NOMO-1 (cell line): ENCODE data around the gene CANT1.
"Not testable (repeated sequence)": the region's sequence is repeated elsewhere in the genome, so short reads cannot be mapped to it uniquely, and the experiment has no call there.

Source experiments
- DNase-seq, 2 experiments: peaks; one replicate each; lab custom pipeline; 2025; ENCODE audit not compliant: unreplicated experiment in 2 of 2; lab: John Stamatoyannopoulos, UW

CANT1 gene

DNA sequence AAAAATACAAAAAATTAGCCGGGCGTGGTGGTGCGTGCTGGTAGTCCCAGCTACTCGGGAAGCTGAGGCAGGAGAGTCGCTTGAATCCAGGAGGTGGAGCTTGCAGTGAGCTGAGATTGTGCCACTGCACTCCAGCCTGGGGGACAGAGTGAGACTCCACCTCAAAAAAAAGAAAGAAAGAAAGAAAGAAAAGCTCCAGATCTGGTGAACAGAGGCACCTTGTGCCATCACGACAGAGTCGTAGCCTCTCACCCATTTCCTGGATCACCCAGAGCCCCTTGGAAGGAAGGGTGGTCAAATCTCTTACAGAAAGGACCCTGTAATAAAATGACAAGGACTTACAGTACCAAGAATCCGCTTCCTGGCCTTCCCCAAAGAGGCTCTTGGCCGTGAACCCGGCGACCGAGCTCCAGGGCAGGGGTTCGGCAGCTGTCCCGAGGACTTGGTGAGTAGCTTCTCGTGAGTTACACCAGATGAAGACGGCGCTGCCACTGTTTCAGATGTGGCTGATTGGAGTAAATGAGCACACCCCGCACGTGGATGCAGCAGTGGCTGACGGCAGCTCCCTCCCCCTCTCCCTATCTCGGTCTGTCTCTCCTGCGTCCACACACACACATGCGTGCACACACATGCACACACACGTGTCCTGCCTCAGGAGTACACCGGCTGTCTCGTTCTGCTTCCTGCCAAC is 43.3 kb downstream of the CANT1 start:
- no peak for DNase-seq

DNA sequence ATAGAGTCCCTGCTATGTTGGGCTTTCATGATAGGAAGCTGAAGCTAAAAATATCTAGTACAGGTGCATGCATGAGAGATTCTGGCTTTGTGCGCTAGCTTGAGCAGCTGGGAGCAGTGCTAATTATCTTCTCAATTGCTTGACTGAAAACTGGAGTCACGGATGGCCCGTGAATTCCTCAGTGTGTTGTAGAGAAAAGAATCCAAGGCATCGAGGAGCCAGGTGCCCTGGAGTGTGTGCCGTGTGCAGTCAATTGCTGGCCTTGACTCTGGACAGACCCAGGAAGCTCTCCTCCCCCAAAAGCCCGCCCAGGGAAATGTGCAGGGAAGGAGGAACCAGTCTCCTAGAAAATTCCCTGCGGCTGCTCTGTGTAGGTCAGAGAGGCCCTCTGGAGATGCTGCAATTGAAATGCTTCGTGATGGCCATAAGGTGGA is 44.1 kb downstream of the CANT1 start:
- no peak for DNase-seq

DNA sequence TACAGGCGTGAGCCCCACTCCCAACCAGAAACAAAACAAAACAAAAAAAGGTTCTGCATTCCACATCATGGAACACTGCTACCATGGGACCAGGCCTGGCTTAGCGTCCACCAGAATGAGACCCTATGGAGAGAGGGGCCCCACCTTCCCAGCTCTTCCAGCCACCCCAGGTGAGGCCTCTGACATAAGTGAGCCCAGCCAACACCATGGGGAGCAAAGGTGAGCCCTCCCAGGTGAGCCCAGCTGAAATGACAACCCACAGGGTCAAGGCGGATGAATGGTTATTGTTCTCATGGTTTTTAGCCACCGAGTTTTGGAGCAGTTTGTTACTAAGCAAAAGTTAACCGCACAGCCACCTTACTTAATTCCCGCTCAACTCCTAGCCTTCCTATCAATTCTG is 46.2 kb downstream of the CANT1 start:
- no peak for DNase-seq

DNA sequence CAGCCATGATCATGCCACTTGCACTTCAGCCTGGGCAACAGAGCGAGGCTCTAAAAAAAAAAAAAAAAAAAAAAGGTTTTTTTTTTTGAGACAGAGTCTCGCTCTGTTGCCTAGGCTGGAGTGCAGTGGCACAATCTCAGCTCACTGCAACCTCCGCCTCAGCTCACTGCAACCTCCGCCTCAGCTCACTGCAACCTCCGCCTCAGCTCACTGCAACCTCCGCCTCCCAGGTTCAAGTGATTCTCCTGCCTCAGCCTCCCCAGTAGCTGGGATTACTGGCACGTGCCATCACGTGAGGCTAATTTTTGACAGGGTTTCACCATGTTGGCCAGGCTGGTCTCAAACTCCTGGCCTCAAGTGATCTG is 46.6 kb downstream of the CANT1 start:
- not testable (repeated sequence) for DNase-seq

DNA sequence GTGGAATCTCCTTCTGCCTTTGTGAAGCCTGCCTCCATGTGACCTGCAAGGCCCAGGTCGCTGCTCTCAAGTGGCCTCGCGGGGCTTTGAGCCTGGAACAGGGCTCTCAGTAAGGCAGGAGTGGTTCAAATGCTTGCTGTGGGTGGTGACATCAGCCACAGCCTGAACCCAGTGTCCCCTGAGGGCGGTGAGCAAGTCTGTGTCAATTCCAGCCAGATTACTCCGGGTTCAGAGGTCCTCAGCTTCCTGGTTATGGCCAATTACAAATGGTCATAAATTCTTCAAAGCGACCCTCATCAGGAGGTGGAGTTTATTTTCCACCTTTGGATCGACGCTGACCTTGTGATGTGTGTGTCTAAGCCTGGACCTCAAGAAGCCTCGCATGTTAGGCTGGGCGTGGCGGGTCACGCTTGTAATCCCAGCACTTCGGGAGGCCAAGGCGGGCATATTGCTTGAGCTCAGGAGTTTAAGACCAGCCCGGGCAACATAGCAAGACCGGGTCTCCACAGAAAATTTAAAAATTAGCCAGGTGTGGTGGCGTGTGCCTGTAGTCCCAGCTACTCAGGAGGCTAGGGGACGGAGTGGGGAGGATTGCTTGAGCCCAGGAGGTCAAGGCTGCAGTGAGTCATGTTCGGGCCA is 47.1 kb downstream of the CANT1 start:
- no peak for DNase-seq

DNA sequence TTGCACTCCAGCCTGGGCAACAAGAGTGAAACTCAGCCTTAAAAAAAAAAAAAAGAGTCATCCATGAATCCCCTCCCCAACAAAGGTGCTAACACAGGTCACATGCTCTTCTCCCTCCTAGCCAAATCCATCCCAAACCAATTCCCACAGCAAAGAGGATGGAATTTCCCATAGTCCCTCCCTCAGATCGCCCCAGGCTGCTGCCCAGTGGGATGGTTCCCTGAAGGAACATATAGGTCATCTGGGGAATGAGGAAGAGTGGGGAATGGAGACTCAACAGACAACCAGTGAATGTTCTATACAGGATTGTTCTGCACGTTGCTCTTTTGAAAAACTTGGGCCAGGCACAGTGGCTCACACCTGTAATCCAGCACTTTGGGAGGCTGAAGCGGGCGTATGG is 48.0 kb downstream of the CANT1 start:
- no peak for DNase-seq

DNA sequence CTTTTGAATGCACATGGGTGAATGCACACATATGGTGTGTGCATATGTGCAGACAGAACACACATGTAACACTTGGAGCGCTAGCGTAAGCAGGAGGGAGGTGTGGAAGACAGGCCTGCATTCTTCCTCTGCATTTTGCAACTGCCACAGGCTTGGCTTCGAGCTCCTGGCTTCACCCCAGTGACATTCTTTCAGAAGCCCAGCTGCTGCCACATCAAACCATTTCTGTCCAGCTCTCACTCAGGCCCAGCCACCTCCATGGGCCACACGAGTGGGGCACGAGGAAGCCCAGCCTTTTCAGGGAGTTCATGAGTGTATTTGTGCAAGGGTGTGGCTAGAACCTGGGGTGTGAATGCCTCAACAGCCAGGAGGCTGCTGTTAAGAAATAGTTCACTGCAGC is 48.6 kb downstream of the CANT1 start:
- no peak for DNase-seq

DNA sequence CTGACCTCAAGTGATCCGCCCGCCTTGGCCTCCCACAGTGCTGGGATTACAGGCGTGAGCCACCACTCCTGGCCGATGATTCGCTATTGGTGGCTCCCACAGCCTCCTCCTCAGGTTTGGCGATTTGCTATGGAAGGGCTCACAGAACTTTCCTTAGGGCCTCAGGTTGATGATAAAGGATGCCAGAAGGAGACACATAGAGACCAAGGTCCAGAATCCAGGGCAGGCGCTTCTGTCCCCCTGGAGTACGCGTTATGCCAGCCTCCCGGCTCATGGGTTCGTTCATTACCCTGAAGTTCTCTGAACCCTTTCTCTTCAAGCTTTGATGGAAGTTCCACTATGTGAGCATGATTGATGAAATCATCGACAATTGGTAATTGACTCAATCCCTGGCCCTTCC is 49.8 kb downstream of the CANT1 start:
- DNase-seq = no peak

DNA sequence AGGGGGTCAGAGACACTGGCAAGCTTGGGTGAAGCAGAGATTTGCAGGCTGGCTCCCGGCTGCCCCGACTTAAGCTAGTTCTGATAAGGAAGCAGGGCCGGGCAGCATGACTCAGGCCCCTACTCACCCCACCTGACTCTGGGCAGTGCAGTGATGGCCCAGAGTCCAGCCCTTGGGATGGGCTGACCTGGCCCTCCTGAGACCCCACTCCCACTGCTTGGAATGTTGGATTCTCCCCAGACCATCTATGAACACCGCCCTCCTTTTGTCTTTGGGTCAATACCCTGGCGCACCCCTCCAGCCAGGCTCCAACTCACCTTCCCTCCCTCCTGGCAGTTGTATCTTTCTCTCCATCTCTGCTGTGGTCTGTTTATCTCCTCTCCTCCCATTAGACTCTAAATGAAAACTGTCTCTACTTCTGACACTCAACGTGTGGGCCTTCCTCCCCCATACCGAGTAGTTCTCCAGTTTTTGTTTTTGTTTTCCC is 50.9 kb downstream of the CANT1 start:
- no peak for DNase-seq

DNA sequence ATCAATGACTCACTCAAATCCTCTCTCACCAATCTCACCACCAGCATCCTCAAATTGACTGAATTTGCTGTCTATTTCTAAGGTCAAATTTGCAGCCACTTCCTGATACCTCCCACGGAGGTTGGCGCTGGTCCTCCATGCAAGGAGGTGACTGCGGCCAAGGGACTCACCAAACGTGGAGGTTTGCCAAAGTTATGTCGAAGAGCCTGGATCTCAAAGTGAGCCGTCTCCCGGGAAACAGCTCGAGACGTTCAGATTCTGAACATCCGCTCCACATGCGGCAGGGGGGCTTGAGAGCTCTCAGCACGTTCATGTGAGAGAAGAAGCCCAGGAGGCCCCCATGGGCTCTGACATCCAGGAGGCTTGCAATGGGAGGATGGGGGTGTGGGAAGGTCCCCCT is 52.4 kb downstream of the CANT1 start:
- no peak for DNase-seq

DNA sequence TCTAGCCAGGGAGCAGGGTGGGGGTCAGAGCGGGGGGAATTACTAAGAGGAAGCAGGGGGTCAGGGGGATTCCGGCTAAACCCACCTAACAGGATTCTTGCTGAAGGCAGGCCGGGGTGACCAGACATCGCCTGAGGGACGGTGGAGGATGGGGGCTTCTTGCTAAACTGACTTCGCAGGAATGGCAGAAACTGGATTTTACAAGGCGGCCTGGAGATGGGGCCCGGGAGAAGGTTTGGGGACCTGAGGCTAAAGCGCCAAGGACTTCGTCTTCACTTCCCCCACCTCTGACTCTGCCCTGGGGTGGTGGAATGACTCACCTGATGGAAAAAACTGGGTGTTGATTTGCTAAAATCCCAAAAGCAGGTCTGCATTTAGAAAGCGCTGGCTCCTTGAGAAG is 53.3 kb downstream of the CANT1 start:
- DNase-seq = no peak

DNA sequence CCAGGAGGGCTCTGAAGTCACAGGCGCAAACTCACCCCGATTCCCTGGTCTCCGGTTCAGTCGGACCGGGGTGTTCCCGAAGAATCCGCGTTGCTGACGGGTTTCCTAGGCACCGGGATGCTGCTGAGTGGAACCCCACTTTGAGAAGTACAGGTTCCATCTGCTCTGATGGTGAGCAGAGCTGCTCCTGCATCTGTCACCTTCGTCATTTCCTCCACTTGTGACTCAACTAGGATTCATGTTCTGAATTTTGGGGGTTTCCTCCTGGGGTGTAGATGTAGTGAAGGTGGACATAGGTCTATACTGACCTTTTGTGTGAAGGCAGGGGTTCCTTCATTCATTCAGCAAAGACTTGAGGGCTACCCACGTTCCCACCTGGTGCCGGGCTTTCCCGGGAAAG is 54.9 kb downstream of the CANT1 start:
- DNase-seq = no peak

DNA sequence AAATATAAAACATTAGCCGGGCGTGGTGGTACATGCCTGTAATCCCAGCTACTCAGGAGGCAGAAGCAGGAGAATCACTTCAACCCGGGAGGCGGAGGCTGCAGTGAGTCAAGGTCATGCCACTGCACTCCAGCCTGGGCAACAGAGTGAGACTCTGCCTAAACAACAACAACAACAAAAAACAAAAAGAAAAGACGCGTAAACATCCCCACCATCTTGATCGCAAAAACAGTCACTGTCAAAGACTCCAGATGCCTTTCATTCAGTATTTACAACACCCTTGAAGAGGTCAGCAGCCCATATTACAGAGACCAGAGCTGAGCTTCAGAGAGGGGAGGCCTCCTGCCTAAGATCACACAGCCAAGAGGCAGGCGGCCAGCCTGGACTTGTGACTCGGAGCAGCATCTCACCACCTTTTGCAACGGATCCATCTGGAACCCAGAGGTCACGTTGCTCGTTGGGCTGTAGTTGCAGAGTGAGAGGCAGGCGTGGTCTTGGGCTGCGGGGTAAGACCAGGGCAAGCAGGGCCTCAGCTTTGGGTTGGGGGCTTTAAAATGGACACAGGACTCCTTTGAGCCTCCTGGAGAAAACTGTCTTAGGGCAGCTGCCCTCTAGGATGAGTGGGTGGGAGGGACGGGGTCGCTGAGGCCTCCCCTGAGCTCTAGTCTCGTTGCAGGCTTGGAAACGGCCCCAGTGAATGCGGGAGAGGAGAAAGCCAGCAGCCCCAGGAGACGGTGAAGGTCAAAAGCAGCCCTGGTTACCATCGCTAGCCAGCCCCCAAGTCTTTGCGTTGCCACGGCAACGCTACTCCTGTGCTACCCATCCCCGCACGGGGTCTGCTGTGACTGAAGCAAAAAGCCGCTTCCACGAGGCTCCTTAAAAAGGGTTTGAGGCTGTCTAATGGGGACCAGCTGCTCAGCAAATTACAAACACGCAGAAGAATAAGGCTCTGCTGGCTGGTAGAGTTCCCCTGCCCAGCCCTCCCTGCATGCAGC is 55.9 kb downstream of the CANT1 start:
- no peak for DNase-seq

DNA sequence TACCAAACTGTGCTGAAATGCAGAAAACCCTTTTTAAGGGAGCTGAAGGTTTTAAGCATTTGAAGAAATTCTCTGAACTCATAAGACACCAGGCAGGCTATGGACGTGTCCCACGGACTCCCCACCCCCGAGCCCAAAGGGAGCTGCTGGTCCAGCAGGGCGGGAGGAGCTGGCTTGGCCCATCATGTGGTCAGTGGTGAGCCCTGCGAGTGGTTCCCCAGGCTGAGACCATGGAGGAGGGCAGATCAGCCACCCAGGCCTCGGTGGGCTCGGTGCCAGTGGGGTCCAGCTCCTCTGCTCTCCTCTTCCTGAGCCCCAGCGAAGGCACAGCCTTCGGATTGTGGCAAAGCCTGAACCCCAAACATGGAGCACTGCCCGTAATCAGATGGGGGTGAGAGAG is 56.9 kb downstream of the CANT1 start:
- no peak for DNase-seq

DNA sequence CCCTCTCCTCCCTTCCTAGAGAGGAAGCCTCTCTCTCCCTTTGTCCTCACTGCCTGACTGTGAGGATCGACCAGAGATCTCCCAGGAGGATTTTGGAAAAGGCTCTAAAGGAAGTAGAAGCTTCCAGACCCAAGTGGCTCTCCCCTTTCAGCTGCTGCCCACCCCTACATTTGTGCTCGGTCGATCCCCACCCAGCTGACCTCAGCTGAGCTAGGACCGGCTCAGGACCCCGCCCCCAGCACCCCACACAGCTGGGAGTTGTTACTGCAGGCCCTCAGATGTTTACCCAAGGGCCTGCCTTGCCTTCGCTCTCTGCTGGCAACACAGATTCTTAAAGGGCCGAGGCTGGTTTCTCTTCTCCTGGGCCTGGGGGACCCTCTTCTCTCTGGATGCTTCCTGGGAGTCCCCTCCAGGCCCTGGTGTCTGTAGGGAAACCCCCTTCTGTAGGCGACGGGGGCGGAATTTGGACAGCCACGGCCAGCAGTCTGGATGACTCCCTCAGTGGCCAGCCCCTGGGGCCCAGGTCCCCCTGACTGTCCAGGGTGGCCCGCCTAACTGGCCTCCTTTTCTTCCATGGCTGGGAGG is 57.5 kb downstream of the CANT1 start:
- no peak for DNase-seq

DNA sequence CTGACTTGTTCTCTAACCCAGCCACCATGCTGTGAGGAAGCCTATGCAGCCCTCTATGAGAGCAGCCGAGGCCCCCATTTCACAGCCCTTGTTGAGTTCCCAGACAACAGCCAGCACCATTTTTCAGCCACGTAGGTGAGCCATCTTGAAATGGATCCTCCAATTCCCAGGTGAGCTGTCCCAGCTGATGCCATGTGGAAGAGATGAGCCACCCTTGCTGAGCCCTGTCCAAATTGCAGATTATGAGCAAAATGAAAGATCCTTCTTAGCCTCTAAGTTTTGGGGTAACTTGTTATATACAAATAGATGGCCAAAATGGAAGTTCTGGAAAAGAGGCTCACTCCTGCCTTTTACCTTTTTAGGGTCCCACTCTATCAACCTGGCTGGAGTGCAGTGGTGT is 58.7 kb downstream of the CANT1 start:
- no peak for DNase-seq

DNA sequence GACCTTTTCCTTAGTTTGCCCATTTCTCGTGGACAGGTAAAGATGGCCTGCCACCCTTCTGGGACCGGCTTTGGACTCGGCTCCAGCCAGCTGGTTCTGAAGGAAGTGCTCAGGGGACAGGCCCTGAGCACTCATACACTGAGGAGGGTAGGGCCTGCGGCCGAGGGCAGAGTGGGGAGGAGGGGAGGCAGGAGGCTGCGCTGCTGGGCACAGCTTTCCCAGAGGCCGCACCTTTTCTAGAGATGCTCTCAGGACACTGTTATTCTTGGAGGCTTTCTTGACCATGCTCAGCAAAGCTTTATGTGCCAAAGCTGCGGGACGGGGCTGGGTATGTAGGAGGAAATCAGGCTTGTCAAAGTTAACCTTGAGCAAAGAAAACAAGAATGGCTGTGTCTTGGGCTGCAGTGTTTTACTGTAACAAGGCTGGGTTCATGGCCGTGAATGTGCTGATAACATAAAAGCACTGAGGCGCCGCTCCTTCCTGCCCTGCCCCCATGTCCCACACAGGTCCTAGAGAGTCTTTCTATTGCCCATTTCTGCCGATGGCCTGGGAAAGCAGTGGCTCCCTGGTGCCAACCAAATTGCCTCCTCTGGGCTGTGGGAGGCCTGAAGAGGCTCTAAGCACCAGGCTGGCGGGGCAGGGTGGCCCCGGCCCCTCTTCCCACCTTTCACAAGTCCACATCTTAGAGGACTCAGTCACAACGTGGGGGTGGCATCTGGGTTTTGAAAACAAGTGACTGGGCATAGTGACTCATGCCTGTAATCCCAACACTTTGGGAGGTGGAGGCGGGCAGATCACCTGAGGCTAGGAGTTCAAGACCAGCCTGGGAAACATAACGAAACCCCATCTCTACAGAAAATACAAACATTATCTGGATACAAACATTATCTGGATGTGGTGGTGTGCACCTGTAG is 62.1 kb downstream of the CANT1 start:
- DNase-seq = no peak

DNA sequence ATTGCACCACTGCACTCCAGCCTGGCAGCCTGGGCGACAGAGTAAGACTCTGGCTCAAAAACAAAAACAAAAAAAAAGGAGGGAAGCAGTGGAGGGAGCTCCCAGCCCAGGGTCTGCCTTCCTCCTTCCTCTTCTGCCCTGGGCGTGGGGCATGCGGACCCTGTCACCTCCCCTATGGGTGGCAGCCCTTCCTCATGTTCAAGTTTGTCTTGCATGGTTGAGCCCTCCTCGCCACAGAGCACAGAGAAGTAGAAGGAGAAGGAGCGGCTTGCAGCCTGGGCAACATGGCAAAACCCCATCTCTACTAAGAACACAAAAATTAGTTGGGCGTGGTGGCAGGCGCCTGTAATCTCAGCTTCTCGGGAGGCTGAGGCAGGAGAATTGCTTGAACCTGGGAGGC is 62.9 kb downstream of the CANT1 start:
- no peak for DNase-seq

DNA sequence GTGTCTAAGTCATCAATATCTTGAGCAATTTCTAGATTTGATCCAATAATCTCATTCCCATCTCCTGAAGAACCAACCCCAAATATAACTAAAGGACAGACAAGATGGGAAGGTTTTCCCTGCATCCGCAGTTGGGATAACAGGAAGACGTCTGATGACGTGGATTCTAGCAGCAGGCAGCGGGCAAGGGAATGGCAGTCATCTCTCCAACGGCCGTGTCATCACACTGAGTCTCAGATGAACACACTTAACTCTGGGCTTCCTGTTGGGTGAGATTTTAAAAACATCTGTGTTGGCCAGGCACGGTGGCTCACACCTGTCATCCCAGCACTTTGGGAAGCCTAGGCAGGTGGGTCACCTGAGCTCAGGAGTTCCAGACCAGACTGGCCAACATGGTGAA is 63.4 kb downstream of the CANT1 start:
- DNase-seq = no peak

DNA sequence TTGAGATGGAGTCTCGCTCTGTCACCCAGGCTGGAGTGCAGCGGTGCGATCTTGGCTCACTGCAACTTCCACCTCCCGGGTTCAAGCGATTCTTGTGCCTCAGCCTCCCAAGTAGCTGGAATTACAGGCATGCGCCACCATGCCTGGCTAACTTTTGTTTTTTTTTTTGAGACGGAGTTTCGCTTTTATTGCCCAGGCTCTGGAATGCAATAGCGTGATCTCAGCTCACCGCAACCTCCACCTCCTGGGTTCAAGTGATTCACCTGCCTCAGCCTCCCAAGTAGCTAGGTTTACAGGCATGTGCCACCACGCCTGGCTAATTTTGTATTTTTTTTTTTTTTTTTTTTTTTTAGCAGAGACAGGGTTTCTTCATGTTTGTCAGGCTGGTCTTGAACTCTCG is 64.1 kb downstream of the CANT1 start:
- not testable (repeated sequence) for DNase-seq
